RPMI7951 (cell line): ENCODE data around the gene NKX3-2. TPM values are rescaled to one million over a fixed set of nuclear protein-coding genes. Genes with fewer than 3 reads are reported as not detected.

ENCODE experiments used
- DNase-seq: peaks from one replicate; pipeline ENCODE4 v3.0.0-alpha.2; 2012; ENCODE audit warnings: low read depth
- total RNA-seq: library from RNA; depleted of rRNA; stranded (reverse); fragments of >200 nt; shearing (Covaris generic); gene quantifications from 2 replicates; pipeline ENCODE4 v1.2.3, GENCODE V29; 2014; rRNA removed

NKX3-2 gene
- 0.96 and 0.98 TPM in 2 replicates for total RNA-seq

DNA sequence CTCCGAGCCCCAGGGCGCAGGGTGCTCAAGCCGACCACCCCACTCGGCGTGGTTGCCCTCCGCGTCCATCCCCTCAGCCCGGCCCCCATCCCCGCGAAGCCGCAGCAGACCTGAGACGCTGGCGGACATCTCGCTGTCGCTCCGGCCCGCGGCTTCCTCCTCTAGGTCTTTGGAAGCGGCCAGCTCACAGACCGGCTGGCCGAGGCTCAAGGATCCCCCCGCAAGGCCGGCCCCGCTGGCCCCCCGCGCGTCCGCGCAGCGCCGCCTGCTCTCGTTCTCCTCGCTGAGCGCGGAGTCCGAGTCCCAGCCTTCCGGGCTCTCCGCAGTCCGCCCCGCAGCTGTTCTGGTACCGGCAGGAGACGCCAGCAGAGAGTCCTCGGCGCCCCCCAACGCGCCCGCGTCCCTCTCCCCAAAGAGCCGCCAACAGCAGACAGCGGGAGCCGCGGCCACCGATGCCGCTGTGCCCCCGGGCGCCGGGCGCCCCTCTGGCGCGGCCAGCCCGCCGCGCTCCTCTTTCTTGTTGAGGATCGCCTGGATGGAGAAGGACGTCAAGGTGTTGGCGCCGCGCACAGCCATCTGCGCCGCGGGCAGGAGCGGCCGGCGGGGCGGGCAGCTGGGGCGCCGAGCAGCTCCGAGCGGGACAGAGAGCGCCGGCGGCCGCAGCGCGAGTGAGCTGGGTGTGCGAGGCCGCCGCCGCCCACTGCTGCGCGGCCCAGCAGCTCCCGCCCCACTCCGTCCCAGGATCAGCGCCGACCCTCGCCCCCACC, at the start of gene NKX3-2:
Gene NKX3-2, minus strand, starts transcription at position 670 of the 767 bp plus-strand sequence. Its CDS starts 94 bp downstream, at position 576.
- peak; percentile 35 for DNase-seq

DNA sequence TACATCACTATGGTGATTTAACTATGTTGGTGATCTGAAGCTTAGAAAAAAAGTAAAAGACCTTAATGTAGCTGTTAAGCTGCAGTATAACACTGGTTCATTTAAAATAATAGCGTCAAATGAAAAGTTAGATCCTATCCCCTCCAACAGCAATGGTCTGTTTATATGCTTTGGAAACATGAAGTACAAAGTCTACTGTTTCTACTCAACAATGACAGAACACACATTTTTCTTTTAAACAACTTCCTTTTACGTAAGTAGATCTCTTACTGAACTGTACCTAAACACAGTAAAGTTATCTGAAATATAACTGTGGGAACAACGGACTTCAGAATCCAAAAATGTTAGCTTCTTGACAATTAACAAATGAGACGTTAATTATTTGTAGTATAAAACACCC, 47.9 kb upstream of the NKX3-2 start:
- no peak for DNase-seq

DNA sequence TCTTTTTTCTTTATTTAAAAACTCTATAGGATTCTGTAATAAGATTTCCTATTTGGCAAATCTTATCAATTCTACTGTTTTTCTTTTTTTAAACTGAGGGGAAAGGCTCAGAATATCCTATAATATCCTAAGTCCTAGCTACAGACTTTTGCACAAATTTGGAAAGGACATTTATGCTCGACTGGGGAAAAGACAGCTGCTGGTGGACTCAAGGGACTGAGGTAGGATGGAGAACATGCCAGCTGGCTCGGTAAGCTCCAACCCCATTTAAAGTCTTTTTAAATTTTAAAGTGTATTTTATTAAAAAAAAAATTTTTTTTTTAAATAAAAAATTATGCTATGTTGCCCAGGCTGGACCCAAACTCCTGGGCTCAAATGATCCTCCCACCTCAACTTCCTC, 46.5 kb upstream of the NKX3-2 start:
- DNase-seq, result no peak

DNA sequence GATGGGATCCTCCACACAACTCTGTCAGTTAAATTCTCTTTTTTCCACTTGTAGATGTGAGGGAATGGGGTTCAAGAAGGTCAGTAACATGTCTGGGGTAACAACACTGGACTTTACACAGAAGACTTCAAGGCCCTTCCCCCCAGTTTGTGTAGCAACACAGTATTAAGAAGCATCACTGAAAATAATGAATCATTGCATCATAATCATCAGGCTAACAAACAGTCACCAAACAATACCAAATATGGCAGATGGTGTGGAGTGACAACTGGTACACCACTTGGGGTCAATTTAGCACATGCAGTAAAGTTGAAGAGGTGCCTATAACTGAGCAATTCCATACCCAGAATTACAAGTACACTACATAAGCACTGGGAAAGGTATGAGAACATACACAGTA, 44.6 kb upstream of the NKX3-2 start:
- DNase-seq, result no peak

DNA sequence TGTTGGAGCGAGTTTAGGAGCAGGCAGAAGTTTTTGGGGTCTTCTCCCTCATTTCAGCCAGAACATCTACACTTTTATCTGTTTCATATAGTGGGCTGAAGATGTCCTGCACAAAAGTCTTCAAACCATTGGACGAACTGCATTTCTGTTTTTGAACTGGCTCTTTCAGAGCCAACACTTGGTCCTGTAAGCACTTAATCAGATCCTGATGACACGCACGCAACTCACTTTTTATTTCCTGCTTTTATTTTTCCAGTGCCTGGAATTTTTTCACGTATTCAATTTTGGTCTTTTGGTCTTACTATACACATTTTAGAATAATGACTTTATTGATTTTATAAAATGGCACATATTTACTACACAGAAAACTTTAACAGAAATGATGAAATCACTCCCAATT, 40.2 kb upstream of the NKX3-2 start:
- no peak for DNase-seq

DNA sequence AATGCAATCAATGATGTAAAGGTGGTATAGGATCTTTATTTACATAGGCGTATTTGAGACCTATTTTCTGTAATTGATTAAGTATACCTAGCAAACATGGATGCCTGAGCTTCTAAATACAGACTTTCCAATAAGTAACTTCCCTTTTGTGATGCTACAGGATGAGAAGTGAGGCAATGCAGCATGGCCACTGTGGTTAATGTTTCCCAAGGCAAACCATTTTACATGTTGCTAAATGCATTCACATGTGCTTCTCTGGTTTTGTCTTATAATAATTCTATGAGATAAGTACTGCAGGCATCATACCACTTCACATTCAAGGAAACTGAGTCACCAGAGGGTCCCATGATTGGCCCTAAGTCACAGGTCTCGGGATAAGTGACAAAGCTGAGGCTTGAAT, 35.7 kb upstream of the NKX3-2 start:
- DNase-seq, result no peak

DNA sequence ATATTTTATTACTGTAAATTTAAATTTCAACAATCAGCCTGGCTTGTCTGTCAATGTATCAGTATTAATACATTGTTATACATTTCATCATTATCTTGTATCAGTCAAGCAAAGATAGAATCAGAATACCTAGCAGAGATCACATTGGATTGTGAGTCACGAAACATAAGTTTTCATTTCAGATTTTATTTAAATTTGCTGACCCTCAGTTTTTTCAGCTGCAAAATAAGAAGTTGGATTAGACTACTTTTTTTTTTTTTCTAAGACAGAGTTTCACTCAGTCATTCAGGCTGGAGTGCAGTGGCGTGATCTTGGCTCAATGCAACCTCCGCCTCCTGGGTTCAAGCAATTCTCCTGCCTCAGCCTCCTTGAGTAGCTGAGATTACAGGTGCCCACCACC, 33.4 kb upstream of the NKX3-2 start:
- DNase-seq, result no peak

DNA sequence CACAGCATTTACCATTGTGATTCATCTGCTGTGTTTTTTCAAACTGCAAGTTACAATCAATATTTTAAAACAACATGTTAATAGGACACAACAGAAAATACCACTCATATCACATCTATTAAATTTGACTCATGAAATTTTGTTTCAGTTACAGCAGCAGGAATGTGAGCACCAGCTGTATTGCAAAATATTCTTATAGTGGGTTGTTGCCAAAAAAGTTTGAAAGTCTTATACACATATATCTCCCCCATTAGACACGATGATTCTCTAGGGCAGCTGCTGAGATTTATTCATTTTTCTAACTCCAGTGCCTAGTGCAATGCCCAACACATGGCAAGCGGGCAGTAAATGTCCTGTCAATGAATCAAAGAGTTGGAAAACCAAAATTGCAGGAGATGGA, 26.6 kb upstream of the NKX3-2 start:
- no peak for DNase-seq

DNA sequence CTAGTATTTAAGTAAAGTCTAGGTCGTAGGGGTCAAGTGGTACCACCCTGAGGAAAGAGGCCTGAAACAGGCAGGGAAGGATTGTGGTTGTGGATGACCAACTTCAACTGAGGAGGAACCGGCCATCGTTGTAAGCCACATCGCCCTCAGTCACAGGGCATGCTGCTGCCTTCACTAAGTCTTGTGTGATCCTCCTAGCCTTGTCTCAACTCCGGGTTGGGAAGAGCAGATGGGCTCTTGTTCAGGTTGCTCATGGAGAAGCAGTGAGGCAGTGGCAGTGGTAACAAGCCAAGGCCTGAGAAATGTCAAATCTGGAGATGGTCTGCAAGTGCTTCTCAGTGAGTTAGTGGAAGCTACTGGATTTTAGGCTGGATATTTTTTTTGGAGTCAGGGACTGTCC, 22.8 kb upstream of the NKX3-2 start:
- DNase-seq, result no peak

DNA sequence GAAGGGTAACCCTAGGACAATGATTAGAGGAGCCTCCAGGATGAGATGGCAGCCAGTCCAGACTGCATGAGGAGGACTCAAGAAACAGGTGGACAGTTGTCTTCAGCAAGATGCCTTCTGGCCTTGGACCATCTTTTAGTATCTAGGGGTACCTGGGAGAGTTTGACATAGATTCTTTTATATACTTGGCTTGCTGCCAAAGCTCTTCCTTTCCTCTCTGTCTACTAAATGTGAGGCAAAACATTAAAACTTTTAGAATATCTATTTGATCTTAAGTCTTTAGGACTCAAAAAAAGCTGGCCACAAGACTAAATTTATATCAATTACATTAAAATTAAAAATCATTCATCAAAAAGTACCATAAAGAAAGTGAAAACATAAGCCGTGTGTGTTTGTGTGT, 18.6 kb upstream of the NKX3-2 start:
- no peak for DNase-seq

DNA sequence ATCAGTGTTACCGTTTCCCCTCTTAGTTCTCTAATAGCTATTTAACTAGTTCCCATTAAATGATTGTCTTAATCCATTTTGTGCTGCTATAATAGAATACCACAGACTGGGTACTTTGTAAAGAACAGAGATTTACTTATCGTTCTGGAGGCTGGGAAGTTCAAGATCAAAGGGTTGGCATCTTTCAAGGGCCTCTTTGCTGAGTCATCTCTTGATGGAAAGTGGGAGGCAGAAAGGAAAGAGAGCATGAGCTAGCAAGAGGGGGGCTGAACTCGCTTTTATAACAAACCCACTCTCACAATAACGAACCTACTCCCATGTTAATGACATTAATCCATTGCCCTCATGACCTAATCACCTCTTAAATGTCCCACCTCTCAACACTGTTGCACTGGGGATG, 17.4 kb upstream of the NKX3-2 start:
- peak; percentile 45 for DNase-seq

DNA sequence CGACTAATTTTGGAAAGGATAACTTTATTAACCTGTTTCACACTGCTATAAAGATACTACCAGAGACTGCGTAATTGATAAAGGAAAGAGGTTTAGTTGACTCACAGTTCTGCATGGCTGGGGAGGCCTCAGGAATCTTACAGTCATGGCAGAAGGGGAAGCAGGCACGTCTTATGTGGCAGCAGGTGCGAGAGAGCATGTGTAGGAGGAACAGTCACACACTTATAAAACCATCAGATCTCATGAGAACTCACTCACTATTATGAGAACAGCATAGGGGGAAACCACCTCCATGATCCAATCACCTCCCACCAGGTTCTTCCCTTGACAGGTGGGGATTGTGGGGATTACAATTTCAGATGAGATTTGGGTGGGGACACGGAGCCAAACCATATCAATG, 15.8 kb upstream of the NKX3-2 start:
- peak; percentile 19 for DNase-seq

DNA sequence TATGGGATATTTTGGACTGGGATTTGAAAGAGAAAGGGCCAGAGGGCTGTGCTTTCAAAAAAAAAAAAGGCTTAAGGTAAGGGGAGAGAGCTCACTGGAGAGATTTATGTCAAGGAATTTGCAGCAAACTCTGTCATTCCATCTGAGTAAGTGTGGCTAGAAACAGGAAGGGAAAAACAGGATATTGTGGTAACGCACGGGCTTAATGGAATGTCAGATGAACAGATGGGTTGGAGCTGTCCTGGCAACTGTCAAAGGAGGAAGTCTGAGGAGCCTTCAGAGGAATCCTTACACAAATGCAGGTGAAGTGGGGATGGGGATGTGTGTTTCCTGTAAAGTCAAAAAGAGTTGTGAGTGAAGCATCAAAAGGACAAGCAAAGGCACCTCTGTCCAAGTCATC, 15.1 kb upstream of the NKX3-2 start:
- DNase-seq, result peak; percentile 90

DNA sequence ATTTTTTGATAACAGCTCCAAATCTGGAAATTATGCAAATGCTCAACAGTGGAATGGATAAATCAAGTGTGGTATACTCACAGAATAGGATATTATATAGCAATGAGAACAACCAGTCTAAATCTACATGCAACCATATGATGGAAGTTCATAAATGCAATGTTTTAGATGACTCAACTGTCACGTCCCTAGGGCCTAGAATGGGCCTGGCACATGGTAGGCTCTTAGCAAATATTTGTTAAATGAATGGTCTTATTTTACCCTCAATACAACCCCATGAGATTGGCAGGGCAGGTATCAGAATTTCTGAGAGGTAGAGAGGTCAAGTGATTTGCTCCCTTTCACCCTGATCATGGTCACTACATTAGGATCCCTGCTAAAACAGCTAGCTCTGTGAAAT, 14.6 kb upstream of the NKX3-2 start:
- peak; percentile 44 for DNase-seq

DNA sequence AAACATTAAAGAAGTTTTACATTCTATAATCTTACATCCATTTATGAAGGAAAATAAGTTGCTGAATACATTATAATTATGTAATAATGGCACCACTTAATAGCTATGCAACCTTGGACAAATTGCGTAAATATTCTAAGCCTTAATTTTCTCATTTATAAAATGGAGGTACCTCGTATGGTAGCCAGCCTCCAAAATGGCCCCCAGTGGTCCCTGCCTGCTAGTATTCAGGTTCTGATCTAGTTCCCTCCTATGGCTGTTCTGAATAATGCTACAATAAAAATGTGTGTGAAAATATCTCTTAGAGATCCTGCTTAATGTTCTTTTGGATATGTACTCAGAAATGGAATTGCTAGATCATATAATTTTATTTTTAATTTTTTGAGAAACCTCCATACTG, 11.0 kb upstream of the NKX3-2 start:
- no peak for DNase-seq

DNA sequence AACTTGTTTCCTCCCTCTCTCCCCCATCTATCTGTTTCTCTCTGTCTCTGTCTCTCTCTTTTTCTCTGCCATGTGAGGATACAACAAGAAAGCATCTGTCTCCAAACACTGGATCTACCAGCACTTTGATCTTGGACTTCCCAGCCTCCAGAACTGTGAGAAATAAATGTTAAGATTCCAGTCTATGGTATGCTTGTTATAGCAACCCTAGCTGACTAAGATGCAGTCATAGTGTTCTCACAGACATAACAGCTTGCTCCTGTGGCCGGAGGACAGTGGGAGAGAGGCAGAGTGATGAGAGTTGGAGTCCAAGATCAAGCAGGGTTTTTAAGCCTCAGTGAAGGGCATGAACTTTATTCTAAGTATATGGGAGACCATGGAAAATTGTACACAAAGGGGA, 8.8 kb upstream of the NKX3-2 start:
- no peak for DNase-seq

DNA sequence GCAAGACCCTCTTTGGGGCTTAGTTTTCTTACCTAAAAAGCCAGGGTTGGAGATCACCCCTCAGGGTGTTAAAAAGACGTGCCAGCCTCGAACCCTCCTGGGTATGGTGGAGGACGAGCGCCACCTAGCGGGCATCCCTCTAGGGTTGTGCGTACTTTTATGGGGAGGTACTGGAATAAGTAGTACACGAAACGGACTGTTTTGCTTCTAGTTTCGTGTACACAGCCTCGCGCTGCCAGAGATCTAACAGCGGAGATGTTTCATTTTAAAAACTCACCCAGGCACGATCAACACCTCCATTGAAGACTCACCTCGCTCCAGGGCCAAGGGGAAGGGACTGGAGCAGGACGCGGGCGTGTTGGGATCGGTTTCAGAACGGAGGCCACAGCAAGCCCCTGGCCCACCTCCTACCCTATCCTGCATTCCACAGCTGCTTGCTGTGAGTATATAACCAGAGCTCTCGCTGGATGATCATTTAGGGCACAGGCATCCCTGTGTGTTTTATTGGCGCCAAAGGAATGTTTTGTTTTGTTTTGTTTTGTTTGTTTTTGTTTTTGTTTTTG, 4.8 kb upstream of the NKX3-2 start:
- peak; percentile 71 for DNase-seq

DNA sequence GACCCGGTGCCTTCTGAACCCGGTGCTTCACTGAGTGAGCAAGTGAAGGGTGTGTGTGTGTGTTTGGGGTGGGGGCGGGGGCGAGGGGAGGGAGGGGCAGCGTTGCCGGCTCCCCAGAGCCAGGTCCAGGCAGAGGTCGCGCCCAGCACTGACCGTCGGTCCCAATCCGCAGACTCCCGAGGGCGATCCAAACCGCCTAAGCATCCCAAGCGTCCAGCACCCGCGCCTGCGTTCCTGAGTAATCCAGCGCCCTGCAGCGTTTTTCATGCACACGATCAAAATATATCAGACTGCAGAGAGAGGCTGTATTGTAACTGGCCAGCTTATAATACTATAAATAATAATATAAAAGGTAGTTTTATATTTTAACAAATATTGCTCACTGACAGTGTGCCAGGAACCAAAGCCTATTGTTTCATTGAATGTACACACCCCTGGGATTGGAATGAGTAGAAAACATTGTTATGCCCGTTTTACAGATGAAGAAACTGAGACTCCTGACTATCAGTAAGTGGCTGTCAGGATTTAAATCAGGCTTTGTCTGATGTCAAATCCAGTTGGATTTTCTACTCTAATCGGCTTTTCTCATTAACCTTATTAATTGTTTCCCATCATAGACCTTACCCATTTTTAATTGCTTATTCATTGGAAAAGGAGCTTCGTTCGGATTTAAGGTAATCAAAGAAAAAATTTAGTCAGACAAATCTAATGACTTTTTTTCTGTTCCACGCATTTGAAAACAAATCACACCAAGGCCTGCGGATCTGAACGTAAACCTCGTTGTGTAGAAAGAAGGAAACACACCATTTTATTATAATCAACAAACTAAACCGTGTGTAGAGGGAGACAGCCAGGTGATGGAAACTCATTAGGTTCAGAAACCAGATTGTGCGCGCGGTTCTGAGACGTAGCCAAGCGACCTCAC, 4.0 kb upstream of the NKX3-2 start:
- peak; percentile 51 for DNase-seq

DNA sequence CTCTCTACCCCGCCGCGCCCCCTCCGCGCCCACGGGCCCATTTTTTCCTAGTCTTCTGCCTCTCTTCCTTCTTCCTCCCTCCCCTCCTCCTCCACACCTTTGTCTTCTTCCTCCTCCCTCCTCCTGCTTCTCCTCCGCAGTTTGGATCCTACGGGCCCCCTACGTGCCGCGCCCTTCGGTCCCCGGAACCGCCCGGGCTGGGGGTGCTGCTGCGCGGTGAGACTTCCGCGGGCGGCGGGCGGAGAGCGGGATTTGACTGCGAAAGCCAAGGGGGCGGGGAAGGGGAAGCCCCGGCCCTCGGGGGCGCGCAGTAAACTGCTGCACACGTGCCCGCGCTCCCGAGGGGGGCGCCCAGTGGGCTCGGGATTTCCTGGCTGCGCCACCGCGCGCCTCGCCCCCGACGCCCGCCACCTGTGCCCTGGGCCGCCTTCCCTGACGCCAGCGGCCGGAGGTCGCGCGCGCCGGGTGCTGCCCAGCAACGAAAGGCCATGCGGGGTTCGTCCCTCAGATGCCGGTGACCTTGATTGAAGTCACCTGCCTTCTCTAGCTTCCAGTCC, 3.3 kb upstream of the NKX3-2 start:
- no peak for DNase-seq

DNA sequence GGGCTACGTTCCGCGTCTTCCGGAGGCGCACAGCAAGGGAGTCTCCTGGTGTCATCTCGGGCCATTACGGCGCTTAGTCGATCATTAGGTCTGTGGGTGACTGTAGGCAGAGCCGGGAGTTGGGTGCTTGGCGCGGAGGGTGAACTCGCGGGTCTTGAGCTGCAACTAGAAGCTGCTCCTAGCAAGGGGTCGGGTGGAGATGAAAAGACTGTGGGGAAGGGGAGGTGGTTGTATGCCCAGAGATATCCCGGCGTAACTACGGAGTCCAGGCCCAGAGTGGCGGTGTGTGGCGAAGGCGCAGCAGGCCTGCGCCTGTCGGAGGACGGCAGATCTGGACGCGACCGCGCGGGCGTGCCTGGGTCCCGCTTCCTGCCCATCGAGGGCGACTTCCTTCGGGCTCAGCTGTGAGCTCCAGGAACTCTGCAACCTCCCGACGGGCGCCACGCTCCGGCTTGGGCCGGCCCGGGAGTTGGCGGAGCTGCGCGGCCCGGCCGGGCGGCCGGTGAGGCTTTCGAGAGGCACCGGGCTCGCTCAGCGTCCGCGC, 2.7 kb upstream of the NKX3-2 start:
- no peak for DNase-seq

DNA sequence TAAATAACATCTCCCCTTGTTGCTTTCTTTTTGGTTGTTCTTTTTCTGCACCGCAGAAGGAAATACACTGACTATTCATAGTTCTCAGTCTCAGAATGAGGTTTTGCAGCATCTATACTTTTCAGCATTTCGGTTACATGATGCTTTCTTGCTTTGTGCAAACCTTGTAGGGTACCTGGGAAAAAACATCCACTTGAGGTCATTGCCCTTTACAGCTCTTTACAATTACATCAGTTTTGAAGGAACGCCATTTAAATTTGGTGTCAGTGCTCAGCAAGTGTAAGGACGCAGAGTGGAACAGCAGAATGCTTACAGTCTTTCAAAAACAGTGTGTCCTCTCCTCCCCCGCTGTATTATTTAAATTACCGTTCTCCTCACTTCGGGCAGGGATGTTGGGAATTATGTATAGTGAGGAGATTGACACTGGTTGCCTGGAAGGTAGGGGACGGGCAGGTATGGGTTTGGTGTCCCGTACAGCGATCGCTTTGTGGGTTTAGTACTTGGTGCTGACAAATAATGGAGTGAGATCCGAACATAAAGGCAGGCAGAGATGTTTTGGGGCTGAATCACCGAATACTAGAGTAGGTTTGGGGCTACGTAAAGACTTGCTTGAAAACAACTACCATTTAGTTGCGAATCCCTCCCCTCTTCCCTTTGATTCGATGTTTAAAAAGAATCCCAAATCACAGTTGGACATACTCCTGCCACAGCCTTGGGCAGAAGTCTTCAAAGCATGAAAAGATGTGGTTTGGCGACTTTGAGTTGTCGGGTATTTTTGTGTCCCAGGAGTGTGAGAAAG, 2.0 kb upstream of the NKX3-2 start:
- no peak for DNase-seq
